GM12878 (cell line): Measurements from ENCODE around the gene HCAR3.

Source experiments
- BRCA1 ChIP-seq: IDR thresholded peaks from 2 replicates; pipeline ENCODE4 v1.6.1; 2011; ENCODE audit warnings: low read depth, low read length, improper control_type of control experiment
- CHD2 ChIP-seq: IDR thresholded peaks from 2 replicates; pipeline ENCODE4 v1.6.1; 2011; ENCODE audit warnings: low read depth, low read length, improper control_type of control experiment, borderline replicate concordance
- DPF2 ChIP-seq: fragments of 450-650 bp; IDR thresholded peaks from 2 replicates; pipeline ENCODE4 v1.6.1; 2017; ENCODE audit warnings: mild to moderate bottlenecking
- KDM1A ChIP-seq: fragments of 200-600 bp; sonication (generic); IDR thresholded peaks from 2 replicates; pipeline ENCODE4 v1.6.1; 2016; ENCODE audit warnings: borderline replicate concordance
- TF ChIP-seq, protein P1 (sequence below): IDR thresholded peaks from 2 replicates; pipeline ENCODE4 v1.6.1; 2011; ENCODE audit warnings: borderline replicate concordance, low read depth, mild to moderate bottlenecking, moderate library complexity, mixed read lengths, low read length; ENCODE audit not compliant: insufficient read depth; ENCODE audit errors: extremely low read length

GRCh38 chr12:122754790-122755189 lies 38.2 kb upstream of the HCAR3 start:
- no peak for TF ChIP-seq BRCA1
- no peak for TF ChIP-seq DPF2
- no peak for TF ChIP-seq CHD2
- no peak for TF ChIP-seq KDM1A
- TF ChIP-seq, protein P1, sequence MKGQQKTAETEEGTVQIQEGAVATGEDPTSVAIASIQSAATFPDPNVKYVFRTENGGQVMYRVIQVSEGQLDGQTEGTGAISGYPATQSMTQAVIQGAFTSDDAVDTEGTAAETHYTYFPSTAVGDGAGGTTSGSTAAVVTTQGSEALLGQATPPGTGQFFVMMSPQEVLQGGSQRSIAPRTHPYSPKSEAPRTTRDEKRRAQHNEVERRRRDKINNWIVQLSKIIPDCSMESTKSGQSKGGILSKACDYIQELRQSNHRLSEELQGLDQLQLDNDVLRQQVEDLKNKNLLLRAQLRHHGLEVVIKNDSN = no peak
